HG03439 (cell line): ENCODE data around the gene MYH9.
A peak's percentile ranks its signal among the peaks of the same experiment; 100 is the strongest.

Source experiments
- ATAC-seq: cut with Tn5 transposase; IDR thresholded peaks from one replicate; pipeline ENCODE4 v1.9.1; 2021; ENCODE audit warnings: mild to moderate bottlenecking, moderate library complexity; ENCODE audit not compliant: unreplicated experiment

The MYH9 gene

DNA sequence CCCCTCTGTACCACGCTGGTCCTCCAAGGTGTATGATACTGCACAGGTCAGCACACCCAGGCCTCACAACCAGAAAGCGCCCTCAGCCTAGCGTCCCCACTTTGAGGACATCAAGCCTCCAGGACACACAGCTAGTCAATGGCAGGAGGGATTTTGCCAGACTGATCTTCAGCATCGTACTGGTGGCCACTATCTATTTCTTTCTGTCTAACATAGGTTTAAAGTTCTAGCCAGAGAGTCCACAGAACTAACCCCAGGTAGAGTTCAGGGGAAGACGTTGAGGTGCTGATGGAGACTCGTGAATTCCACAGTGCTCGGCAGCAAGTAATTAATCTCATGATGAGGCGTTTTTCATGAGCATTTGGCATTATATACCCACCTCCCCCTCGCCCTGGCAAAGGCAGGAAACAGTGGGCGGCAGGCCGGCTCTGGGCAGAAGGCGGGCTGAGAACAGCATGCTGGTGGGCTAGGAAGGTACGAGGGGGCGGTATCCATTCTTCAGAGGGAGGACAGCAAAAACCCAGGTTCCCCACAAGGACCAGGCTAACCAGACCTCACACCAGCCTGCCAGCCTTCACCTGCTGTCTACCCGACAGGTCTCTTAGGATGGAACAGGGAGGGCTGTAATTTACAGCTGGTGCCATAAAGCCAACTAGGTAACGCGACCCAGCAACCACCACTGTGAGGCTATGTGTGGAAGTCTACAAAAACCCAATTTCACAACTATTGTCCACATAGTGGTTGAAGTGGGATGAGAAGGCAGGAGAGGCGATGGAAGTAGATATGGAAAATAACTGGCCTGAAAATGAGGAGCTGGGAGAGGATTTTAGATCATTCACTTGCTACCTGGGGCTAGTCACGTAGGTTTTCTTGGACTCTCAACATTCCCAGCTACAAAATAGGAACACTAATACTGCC is 18.5 kb downstream of the MYH9 start:
- ATAC-seq: no peak

GRCh38 chr22:36368359-36368983 is 19.3 kb downstream of the MYH9 start:
- ATAC-seq: no peak

- no peak for ATAC-seq
These were observed 20.3 kb downstream of the MYH9 start for GRCh38 chr22:36367479-36367878.

DNA sequence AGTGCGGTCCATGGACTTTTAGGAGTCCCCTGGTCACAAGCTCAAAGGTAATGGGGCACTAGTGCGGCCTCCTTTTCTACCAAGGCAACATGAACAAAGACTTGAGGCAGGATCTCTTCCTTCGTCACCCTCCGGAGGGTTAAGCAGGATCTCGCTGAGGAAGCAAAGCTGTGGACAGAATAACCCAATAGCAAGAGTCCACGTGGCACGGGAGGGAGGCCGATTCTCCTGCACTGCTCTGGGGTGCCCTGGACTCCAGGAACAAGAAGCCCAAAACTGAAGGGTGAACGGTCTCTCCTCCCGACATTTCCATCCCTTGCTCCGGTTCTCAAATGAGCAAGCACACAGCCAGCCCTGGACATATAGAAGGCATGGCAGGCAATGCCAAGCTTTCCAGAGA is 20.7 kb downstream of the MYH9 start:
- no peak for ATAC-seq

GRCh38 chr22:36366291-36366708 is 21.5 kb downstream of the MYH9 start:
- no peak for ATAC-seq

DNA sequence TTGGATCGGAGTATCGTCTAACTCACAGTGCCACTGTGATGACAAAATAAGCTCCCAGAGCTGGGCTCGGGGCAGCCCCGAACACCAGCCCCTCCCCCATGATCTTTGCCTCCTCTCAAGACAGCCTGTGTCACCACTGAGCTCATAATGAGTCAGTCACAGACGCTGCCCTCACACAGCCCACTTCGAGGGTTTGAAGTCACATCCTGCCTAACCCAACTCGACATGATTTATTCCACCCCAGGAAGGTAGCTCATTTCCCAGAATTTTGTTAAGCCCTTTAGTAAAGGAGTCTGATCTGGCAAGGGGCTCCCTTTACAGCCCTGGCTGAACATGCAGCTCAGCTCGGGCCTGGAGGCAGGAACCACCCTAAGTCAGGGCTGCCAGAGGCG is 22.8 kb downstream of the MYH9 start:
- no peak for ATAC-seq

DNA sequence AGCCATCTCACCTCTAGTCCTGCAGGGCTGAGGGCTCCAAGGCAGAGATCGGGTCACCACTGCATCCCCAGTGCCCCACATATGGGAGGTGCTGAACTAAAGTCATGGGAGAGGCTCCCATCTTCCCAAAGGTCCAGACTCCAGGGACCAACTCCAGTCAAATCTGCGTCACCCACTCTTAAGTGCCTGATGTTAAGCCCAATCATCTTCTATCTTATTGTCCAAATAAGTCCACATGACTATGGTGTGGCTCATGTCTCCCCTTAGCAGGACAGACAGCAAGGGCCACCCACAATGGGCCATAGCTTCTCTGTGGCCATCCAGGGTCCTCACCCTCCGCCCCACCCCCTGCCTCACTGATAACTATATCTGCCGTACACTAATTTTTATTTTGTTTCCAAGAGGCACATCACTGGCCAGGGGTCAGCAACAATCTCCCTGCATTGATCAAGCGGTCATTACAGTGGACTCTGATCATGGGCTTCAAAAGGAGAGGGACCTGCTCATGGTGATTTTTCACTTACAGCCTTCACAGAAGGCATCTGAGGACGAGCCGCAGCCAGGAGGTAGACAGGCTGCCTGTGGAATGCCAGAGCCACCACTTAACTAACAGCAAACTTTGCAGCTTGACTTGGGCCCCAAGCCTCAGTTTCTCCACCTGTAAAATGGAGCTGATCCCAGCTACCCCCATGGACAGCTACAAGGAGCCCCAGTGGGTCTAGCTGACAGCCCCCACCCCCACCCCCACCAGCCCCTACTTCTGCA is 23.3 kb downstream of the MYH9 start:
- no peak for ATAC-seq

DNA sequence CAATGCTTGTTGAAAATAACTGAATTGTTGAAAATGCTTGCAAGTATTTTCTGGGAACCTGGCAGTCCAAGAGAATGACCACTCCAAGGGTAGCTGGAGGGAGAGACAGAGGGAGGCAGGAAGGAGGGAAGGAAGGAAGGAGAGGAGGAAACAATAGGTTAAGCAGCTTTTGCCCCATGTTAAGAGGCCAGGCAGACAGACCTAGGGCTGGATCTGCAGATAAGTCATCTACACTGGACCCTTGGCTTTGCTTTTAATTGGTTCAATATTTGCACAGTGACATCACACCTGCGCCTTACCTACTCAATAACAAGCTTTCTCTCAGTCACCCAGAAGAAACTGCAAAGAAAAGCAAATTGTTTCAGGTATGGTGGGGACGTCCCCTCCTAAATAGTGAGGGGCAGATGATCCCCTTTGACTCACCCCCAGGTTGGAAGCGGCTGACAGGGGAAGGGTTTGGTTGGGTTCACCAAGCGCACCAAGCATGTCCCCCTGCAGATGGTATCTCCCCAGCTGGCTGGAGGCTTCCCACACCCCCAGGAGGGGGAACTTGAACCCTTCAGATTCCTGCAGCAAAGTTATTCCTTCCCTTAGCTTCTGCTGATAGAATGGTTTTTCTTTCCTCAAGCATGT is 24.3 kb downstream of the MYH9 start:
- no peak for ATAC-seq

GRCh38 chr22:36362932-36363331 is 24.8 kb downstream of the MYH9 start:
- ATAC-seq: no peak

DNA sequence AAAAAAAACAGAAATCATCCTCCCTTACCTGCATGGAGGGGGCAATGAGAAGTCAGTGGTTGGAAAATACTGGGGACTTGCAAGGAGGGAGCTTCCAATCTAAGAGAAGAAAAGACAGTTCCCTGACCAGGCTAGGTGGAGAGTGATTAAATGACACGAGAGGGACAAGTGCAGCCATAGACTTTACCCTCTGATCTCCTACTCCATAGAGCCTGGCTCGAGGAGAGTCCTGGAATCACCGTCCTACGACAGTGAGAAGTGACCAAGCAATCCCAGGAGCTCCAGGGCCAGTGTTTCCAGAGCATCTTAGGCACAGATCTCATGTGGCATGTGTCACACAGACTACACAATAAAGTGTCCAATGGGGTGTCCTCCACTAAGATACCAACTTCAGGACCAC is 25.7 kb downstream of the MYH9 start:
- no peak for ATAC-seq

DNA sequence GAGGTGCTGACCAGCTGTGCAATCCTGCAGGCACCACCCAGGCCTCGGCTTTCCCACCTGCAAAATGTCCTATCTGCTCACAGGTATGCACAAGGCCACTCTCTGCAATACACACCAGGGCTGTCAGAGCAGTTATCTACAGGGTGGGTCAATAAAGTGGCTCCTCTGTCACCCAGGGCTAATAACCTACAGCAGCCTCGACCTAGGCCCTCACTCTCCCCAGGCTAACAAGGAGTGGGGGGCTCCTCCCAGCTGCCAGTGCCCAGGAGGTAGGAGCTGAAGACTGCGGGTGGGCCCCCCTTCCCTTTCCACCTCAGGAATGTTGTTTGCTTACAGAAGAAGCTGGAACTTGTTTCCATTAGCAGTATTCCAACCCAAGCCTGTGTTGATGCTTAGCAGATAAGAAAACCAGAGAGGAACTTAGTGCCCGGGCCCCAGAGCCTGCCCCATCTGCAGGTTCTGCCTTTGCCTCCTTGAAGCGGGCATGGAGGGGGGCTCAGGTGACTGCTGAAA is 26.8 kb downstream of the MYH9 start:
- no peak for ATAC-seq

DNA sequence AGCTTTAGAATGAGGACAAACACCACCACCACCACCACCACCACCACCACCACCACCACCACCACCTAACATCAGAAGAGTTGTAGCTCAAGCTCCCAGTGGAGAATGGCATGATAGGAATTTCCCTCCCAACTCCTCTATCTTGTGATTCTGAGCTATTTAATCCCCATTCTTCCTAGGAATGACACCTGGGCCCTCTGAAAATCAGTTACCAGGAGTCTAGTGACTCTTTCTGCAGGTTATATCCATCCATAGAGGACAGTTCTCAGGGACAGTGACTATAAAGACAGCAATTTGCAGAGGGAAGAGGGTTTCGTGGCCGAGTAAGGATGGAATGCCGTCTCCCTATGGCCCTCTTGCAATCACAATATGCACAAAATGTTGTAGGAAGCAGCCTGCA is 27.8 kb downstream of the MYH9 start:
- ATAC-seq: no peak

GRCh38 chr22:36359470-36359996 is 28.2 kb downstream of the MYH9 start:
- ATAC-seq: peak; percentile 8

DNA sequence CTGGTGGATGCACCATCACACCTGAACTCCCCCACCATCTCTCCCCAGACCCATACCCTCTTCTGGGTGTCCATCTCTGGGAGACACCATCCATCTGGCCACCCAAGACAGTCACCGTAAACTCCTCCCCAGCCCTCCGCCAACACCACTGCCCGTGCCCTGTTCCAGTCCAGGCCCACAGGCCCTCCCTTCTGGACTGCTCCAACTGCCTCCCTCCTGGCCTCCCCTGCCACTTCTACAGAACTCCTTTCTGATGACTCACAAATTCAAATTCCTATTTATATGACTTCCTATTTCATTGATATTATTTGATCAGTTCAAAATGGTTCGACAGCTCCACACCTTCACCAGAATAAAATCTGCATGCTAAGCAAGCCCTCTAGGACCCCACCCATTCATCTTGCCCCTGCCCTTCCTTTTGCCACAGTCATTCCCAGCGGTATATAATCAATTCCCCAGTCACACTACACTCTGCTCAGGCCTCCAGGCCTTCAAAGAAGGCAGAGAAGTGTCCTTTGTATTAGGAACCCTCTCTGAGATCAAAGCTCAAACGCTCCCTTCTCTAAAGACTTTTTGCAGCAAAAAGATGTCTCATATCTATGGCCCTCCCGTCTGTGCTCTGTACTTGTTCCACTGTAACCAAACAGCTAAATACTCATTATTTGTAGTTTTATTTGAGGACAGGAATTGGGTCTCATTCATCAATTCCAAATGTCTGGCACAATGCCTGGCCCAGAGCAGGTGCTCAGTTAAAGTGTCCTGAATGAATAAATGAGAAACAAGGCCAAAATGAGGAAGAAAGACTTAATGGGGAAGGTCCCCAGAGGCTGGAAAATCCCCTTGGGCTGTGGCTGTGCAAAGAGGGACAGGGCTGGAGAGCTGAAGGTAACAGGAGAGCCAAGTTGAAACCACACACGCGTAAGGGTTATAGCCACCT is 29.0 kb downstream of the MYH9 start:
- ATAC-seq: peak; percentile 50

DNA sequence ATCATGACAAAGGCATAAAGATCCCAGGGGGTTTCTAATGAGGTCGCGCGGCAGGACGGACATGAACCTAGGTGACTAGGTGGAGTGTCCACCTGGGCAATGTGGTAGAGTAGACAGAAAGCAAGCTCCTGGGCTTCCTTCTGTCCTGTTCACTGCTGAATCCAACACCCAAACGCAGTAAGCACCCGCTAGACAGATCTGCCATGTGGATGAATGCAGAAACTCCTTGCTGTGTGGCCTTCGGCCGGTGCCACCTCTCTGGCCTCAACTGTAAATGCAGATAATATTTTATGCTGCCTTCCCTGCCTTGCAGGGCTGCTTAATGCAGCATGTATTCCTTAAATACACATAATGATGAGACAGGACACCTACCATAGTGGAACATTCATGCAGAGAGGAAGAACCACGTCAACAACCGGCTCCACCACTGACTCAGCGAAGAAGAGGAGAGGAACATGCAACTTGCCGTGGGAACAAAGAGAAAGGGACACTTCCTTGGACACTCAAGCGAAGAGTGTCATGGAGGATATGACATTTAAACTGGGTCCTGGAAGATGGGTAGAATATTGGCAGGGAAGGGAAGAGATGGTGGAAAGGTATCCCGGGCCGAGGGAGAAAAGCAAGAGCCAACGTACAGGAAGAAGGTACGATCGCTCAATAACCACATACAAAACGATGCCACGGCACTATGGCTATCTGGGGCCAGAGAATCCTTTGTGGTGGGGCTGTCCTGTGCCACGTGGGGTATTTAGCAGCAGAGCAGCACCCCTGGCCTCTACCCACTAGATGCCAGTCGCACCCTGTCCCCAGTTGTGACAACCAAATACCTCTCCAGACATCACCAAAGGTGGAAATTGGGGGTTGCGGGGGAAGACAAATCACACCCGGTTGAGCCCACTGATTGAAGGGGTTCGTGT is 30.8 kb downstream of the MYH9 start:
- ATAC-seq: no peak

GRCh38 chr22:36355894-36356293 is 31.9 kb downstream of the MYH9 start:
- ATAC-seq: no peak

- ATAC-seq: no peak
These were observed 32.4 kb downstream of the MYH9 start for GRCh38 chr22:36355362-36355761.

- ATAC-seq: no peak
These were observed 34.8 kb downstream of the MYH9 start for GRCh38 chr22:36352803-36353507.
